Measurements from ENCODE around the gene CLDN34.

DNA sequence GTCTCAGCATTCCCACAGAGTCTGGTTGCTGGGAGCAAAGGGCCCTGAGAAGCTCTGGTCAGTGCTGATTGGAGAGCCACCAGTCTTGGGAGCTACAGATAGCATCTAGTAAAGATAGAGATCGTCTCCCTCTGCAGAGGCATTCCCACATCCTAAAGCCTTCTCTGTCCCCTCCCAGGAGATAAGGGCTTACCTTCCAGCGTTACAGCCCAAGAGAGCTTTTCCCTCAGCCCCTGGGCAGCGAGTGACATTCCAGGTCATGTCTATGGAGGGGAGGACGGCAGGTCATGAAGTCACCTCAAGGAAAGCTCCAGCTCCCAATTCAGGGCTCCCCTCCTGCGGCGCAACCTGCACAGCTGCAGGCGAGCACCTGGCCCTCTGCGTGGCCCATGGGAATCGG lies 29.9 kb downstream of the CLDN34 start:
- TF ChIP-seq POLR2A (IDR thresholded peaks at IDR 0.05; ENCODE audit: low read length) (no peak), GATA1 (IDR thresholded peaks at IDR 0.05; ENCODE audit: low read depth, low read length) (no peak)

All from erythroblast (primary cell).